Measurements from ENCODE around the gene AIF1L.

Gene AIF1L

GRCh38 chr9:131078427-131079366 lies 17.6 kb upstream of the AIF1L start:
- TF ChIP-seq, protein P1, sequence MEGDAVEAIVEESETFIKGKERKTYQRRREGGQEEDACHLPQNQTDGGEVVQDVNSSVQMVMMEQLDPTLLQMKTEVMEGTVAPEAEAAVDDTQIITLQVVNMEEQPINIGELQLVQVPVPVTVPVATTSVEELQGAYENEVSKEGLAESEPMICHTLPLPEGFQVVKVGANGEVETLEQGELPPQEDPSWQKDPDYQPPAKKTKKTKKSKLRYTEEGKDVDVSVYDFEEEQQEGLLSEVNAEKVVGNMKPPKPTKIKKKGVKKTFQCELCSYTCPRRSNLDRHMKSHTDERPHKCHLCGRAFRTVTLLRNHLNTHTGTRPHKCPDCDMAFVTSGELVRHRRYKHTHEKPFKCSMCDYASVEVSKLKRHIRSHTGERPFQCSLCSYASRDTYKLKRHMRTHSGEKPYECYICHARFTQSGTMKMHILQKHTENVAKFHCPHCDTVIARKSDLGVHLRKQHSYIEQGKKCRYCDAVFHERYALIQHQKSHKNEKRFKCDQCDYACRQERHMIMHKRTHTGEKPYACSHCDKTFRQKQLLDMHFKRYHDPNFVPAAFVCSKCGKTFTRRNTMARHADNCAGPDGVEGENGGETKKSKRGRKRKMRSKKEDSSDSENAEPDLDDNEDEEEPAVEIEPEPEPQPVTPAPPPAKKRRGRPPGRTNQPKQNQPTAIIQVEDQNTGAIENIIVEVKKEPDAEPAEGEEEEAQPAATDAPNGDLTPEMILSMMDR (IDR thresholded peaks at IDR 0.05) = no peak
- DNase-seq (ENCODE audit: low spot score) = no peak
- H3K27ac ChIP-seq = no peak overlapping the region
- no peak overlapping the region for H3K4me3 ChIP-seq

GRCh38 chr9:131080589-131080988 lies 15.7 kb upstream of the AIF1L start:
- H3K4me3 ChIP-seq = no peak overlapping the region
- TF ChIP-seq, protein P1 (IDR thresholded peaks at IDR 0.05) = no peak

GRCh38 chr9:131081868-131082267 lies 14.5 kb upstream of the AIF1L start:
- TF ChIP-seq, protein P1 (IDR thresholded peaks at IDR 0.05) = no peak
- DNase-seq (ENCODE audit: low spot score) = no peak

More at GRCh38 chr9:131080589-131080988, 15.7 kb upstream of the AIF1L start:
- H3K27ac ChIP-seq = no peak overlapping the region
- DNase-seq (ENCODE audit: low spot score) = no peak

GRCh38 chr9:131082774-131083512 lies 13.4 kb upstream of the AIF1L start:
- Histone ChIP-seq H3K4me3 (no peak overlapping the region), H3K27ac (no peak overlapping the region)
- no peak for DNase-seq (ENCODE audit: low spot score)
- TF ChIP-seq, protein P1 (IDR thresholded peaks at IDR 0.05) = no peak

More at GRCh38 chr9:131081868-131082267, 14.5 kb upstream of the AIF1L start:
- Histone ChIP-seq H3K27ac (no peak overlapping the region), H3K4me3 (no peak overlapping the region)

GRCh38 chr9:131084661-131085369 lies 11.5 kb upstream of the AIF1L start:
- DNase-seq (ENCODE audit: low spot score) = no peak
- H3K4me3 ChIP-seq = no peak overlapping the region
- H3K27ac ChIP-seq = no peak overlapping the region
- TF ChIP-seq, protein P1 (IDR thresholded peaks at IDR 0.05) = no peak

DNA sequence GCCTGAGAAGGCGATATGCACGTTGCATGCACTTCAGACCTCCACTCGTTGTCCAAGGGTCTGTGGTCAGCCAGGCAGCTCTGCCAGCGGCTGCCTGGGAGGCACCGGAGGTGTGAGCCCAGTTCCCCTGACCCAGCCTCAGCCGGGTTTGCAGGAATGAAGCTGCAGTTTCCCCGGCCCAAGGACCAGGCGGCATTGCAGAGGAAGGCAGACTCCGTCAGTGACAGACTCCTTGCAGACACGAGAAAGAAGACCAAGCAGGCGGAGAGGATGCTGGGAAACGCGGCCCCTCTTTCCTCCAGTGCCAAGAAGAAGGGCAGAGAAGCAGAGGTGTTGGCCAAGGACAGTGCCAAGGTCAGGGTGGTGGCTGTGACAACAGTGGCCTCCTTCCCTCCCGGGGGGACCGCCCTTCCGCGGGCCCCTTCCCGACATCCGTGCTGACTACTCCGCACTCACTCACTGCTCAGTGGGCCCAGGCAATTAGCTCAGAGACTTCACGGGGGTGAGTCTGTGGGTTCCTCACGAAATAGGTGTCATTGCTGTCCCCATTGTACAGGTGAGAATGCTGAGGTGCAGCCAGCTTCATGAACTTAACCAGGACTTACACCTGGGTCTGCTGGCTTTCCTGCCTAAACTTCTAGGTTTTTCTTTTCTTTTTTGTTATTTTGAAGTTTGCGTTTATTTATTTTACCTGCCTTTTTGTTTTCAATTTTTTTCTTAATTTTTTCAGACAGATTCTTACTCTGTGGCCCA lies 10.8 kb upstream of the AIF1L start:
- DNase-seq (ENCODE audit: low spot score) = no peak
- H3K4me3 ChIP-seq = no peak overlapping the region
- TF ChIP-seq, protein P1 (IDR thresholded peaks at IDR 0.05) = no peak
- H3K27ac ChIP-seq = no peak overlapping the region

Measured in coronary artery (tissue), 2 donors.